ENCODE measurements around the gene CCL17. TPM values are rescaled to one million over a fixed set of nuclear protein-coding genes. Genes with fewer than 3 reads are reported as not detected.
A peak's percentile ranks its signal among the peaks of the same experiment; 100 is the strongest.

CCL17 gene
- total and polyA plus RNA-seq, 9 of the 15 experiments (the other 6 are each of a cell fraction or from before 2014, with no cell fraction given): not detected

DNA sequence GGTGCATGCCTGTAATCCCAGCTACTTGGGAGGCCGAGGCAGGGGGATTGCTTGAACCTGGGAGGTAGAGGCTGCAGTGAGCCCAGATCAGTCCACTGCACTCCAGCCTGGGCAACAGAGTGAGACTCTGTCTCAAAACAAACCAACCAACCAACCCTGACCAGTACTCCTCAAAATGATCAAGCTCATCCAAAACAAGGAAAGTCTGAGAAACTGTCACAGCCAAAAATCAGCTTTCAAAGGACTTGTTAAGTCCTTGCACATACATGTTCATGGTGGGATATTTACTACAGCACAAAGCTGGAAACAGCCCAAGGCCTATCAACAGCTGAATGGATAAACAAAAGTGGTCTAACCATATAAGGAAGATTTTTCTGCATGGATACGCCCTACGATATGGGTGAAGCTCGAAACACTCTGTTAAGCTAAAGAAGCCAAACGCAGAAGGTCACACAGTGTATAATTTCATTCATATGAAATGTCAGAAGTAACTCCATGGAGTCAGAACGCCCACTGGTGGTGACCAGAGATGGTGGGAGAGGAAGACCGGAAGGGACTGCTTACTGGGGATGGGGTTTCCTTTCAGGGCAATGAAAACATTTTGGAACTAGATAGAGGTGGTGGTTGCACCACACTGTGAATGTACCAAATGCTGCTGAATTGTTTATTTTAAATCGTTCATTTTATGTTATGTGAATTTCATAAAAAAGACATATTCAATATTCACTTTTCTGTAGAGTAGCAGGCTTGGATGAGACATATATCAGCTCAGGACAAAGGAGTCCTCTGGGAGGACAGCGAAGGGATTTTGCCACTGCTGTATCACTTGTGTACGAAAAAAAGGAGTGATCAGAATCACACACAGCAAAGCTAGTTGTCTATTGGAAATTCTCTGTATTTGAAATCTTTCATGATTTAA is 17.7 kb downstream of the CCL17 start (continued):
- TF ChIP-seq, protein P1, sequence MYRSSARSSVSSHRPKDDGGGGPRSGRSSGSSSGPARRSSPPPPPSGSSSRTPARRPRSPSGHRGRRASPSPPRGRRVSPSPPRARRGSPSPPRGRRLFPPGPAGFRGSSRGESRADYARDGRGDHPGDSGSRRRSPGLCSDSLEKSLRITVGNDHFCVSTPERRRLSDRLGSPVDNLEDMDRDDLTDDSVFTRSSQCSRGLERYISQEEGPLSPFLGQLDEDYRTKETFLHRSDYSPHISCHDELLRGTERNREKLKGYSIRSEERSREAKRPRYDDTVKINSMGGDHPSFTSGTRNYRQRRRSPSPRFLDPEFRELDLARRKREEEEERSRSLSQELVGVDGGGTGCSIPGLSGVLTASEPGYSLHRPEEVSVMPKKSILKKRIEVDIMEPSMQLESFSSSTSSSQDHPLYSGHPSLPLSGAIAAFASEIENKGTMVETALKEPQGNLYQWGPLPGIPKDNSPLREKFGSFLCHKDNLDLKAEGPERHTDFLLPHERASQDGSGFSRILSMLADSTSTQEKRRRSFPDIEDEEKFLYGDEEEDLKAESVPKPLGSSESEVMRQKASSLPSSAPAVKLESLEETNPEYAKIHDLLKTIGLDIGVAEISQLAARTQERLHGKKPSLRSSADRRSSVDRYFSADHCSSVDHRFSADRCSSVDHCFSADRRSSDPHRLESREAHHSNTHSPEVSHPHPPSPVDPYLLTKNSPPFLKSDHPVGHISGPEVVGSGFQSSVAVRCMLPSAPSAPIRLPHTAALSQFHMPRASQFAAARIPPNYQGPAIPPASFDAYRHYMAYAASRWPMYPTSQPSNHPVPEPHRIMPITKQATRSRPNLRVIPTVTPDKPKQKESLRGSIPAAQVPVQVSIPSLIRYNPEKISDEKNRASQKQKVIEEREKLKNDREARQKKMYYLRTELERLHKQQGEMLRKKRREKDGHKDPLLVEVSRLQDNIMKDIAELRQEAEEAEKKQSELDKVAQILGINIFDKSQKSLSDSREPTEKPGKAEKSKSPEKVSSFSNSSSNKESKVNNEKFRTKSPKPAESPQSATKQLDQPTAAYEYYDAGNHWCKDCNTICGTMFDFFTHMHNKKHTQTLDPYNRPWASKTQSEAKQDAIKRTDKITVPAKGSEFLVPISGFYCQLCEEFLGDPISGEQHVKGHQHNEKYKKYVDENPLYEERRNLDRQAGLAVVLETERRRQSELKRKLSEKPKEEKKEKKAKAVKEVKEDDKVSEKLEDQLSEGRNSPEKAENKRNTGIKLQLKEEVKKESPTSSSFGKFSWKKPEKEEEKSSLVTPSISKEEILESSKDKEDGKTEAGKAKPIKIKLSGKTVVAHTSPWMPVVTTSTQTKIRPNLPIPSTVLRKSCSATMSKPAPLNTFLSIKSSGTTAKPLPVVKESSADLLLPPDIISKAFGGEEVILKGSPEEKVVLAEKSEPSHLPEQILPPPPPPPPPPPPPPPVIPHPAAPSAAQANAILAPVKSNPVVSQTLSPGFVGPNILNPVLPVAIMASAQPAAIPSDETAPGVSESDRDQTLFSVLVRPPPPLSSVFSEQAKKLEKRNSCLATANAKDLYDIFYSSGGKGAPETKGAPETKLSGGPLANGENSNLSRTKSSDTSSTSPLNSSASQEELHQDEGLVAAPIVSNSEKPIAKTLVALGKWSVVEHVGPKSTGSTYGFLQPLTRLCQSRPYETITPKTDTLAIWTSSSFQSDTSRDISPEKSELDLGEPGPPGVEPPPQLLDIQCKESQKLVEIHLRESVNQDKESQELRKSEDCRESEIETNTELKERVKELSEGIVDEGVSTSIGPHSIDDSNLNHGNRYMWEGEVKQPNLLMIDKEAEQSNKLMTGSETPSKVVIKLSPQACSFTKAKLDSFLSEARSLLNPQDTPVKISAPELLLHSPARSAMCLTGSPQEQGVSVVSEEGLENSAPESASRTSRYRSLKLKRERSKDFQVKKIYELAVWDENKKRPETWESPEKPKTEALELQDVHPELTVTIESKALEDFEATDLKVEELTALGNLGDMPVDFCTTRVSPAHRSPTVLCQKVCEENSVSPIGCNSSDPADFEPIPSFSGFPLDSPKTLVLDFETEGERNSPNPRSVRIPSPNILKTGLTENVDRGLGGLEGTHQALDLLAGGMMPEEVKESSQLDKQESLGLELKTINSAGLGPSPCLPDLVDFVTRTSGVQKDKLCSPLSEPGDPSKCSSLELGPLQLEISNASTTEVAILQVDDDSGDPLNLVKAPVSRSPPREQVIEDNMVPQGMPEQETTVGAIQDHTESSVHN (IDR thresholded peaks at IDR 0.05; ENCODE audit: borderline replicate concordance in 1 of 2, low read depth in 1 of 2): no peak
- TF ChIP-seq ZNF263 (CRISPR knock-in tag; IDR thresholded peaks at IDR 0.05; ENCODE audit: borderline replicate concordance): no peak
- no peak for TF ChIP-seq EZH2 (IDR thresholded peaks at IDR 0.05; ENCODE audit: borderline replicate concordance, low read depth, low read length)
- TF ChIP-seq, protein P2, sequence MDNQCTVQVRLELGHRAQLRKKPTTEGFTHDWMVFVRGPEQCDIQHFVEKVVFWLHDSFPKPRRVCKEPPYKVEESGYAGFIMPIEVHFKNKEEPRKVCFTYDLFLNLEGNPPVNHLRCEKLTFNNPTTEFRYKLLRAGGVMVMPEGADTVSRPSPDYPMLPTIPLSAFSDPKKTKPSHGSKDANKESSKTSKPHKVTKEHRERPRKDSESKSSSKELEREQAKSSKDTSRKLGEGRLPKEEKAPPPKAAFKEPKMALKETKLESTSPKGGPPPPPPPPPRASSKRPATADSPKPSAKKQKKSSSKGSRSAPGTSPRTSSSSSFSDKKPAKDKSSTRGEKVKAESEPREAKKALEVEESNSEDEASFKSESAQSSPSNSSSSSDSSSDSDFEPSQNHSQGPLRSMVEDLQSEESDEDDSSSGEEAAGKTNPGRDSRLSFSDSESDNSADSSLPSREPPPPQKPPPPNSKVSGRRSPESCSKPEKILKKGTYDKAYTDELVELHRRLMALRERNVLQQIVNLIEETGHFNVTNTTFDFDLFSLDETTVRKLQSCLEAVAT (IDR thresholded peaks at IDR 0.05): no peak
- no peak for TF ChIP-seq CBX2 (IDR thresholded peaks at IDR 0.05; ENCODE audit: insufficient read depth, low read length, poor library complexity, severe bottlenecking)
- TF ChIP-seq JUND (IDR thresholded peaks at IDR 0.05; ENCODE audit: borderline replicate concordance, low read depth, low read length): 0 out of 2 replicates have a peak, but pooled peaks have one; percentile 13
- no peak for TF ChIP-seq JUND (tag; IDR thresholded peaks at IDR 0.05; ENCODE audit: borderline replicate concordance, low read depth, low read length)
- no peak for TF ChIP-seq PCBP1 (IDR thresholded peaks at IDR 0.05; ENCODE audit: low read depth, low read length, poor library complexity, severe bottlenecking)
- TF ChIP-seq HNRNPLL (IDR thresholded peaks at IDR 0.05; ENCODE audit: low read depth, low read length, poor library complexity, severe bottlenecking): no peak
- no peak for TF ChIP-seq ZNF445 (CRISPR knock-in tag; IDR thresholded peaks at IDR 0.05; ENCODE audit: low read depth)
- TF ChIP-seq ZNF586 (CRISPR knock-in tag; conservative IDR thresholded peaks at IDR 0.05): no peak
- no peak for TF ChIP-seq COPS2 (conservative IDR thresholded peaks at IDR 0.05)
- no peak for TF ChIP-seq HLTF (IDR thresholded peaks at IDR 0.05)
- TF ChIP-seq ZNF444 (CRISPR knock-in tag; IDR thresholded peaks at IDR 0.05): no peak
- TF ChIP-seq, protein P3, sequence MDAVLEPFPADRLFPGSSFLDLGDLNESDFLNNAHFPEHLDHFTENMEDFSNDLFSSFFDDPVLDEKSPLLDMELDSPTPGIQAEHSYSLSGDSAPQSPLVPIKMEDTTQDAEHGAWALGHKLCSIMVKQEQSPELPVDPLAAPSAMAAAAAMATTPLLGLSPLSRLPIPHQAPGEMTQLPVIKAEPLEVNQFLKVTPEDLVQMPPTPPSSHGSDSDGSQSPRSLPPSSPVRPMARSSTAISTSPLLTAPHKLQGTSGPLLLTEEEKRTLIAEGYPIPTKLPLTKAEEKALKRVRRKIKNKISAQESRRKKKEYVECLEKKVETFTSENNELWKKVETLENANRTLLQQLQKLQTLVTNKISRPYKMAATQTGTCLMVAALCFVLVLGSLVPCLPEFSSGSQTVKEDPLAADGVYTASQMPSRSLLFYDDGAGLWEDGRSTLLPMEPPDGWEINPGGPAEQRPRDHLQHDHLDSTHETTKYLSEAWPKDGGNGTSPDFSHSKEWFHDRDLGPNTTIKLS (IDR thresholded peaks at IDR 0.05; ENCODE audit: borderline replicate concordance, low read depth): no peak
